ENCODE results near the gene ZC3H18.

DNA sequence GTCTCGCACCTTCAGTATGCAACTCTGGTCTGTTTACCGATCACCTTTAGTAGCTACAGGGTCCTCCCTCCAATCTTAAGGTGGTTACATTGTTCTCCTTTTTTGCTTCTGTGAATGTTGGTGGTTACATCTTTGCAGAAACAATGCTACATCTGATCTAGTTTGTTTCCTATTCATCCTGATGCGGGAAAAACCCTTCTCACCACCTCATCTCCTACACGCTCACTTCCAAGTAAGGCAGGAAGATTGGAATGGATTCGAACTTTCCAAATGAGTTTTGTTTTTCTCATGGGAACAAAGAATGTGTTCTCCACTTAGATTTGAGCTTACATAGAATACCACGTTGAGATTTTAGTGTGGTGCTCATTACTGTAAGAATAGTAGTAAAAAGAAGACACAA, 14.5 kb downstream of the ZC3H18 start:
- TF ChIP-seq SUZ12 (IDR thresholded peaks at IDR 0.05) (no peak), ZNF384 (IDR thresholded peaks at IDR 0.05) (no peak), FOXM1 (IDR thresholded peaks at IDR 0.05; ENCODE audit: borderline replicate concordance) (no peak), L3MBTL2 (conservative IDR thresholded peaks at IDR 0.05) (no peak), BHLHE40 (IDR thresholded peaks at IDR 0.05; ENCODE audit: borderline replicate concordance) (no peak)

Measured in HEK293T (cell line).